ENCODE measurements around the gene FLNB.

DNA sequence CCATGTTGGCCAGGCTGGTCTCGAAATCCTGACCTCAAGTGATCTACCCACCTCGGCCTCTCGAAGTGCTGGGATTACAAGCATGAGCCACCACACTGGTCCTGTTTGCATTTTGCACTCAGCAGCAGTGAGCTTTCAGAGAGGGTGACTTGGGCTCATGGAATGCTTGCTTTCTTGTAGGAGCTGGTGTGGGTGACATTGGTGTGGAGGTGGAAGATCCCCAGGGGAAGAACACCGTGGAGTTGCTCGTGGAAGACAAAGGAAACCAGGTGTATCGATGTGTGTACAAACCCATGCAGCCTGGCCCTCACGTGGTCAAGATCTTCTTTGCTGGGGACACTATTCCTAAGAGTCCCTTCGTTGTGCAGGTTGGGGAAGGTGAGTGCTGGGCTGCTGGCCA lies 90.3 kb downstream of the FLNB start:
- TF ChIP-seq, protein P1, sequence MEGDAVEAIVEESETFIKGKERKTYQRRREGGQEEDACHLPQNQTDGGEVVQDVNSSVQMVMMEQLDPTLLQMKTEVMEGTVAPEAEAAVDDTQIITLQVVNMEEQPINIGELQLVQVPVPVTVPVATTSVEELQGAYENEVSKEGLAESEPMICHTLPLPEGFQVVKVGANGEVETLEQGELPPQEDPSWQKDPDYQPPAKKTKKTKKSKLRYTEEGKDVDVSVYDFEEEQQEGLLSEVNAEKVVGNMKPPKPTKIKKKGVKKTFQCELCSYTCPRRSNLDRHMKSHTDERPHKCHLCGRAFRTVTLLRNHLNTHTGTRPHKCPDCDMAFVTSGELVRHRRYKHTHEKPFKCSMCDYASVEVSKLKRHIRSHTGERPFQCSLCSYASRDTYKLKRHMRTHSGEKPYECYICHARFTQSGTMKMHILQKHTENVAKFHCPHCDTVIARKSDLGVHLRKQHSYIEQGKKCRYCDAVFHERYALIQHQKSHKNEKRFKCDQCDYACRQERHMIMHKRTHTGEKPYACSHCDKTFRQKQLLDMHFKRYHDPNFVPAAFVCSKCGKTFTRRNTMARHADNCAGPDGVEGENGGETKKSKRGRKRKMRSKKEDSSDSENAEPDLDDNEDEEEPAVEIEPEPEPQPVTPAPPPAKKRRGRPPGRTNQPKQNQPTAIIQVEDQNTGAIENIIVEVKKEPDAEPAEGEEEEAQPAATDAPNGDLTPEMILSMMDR (IDR thresholded peaks at IDR 0.05): no peak
- TF ChIP-seq POLR2AphosphoS5 (IDR thresholded peaks at IDR 0.05): no peak
